Activated CD4-positive, CD25-positive, alpha-beta regulatory T cell treated with anti-CD3 and anti-CD28 coated beads, Interleukin-2, amount 50 U/mL, for 16 hours (primary cell): ENCODE data around the gene BTG2.
"Not testable (repeated sequence)": the region's sequence is repeated elsewhere in the genome, so short reads cannot be mapped to it uniquely, and the experiment has no call there.

ENCODE experiments used
- DNase-seq: peaks from one replicate; pipeline ENCODE4 v3.0.0-alpha.2; 2020; ENCODE audit warnings: low read depth, low spot score

BTG2 gene

GRCh38 chr1:203291201-203292096, 13.9 kb upstream of the BTG2 start:
- DNase-seq = no peak

DNA sequence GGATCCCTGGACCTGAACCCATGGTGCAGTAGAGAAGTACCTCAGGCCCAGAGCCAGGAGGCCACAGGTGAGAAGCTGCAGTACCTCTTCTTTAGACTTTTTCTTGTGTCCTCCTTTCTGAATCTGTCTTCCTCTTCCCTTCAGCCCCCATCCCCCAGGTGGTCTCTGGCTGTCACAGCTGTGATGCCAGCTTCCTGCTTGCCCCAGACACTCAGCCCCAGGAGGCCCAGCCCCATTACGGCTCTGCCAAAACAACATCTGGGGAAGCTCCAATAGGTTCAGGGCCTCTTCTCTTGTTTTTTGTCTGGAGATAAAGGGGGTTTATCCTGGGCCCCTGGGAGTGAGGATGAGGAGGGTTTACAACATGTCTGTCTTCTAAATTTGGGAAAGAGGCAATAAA, 9.5 kb upstream of the BTG2 start:
- no peak for DNase-seq

GRCh38 chr1:203296460-203297073, 8.8 kb upstream of the BTG2 start:
- DNase-seq = no peak

- no peak for DNase-seq
These were observed 6.2 kb upstream of the BTG2 start for GRCh38 chr1:203299169-203299568.

DNA sequence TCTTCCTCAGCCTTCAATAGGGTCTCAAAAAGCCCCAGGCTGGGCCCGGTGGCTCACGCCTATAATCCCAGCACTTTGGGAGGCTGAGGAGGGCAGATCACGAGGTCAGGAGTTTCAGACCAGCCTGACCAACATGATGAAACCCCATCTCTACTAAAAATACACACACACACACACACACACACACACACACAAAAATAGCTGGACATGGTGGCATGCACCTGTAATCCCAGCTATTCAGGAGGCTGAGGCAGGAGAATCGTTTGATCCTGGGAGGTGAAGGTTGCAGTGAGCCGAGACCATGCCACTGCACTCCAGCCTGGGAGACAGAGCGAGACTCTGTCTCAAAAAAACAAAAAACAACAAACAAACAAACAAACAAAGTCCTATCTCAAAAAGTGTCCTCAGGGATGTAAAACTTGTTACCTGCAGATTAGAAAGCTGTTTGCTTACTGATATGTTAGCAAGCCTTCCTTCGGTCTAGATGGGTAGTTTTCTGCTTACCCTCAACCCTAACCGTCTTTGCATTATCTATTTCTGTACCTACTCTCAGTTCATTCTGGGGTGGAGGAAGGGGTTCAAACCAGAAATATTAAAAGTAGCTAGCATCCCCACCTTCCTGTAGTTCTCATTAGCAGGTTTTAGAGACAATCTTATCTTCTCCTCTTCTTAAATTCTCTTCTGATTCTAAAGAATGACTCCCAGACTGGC, 5.4 kb upstream of the BTG2 start:
- DNase-seq = not testable (repeated sequence)

DNA sequence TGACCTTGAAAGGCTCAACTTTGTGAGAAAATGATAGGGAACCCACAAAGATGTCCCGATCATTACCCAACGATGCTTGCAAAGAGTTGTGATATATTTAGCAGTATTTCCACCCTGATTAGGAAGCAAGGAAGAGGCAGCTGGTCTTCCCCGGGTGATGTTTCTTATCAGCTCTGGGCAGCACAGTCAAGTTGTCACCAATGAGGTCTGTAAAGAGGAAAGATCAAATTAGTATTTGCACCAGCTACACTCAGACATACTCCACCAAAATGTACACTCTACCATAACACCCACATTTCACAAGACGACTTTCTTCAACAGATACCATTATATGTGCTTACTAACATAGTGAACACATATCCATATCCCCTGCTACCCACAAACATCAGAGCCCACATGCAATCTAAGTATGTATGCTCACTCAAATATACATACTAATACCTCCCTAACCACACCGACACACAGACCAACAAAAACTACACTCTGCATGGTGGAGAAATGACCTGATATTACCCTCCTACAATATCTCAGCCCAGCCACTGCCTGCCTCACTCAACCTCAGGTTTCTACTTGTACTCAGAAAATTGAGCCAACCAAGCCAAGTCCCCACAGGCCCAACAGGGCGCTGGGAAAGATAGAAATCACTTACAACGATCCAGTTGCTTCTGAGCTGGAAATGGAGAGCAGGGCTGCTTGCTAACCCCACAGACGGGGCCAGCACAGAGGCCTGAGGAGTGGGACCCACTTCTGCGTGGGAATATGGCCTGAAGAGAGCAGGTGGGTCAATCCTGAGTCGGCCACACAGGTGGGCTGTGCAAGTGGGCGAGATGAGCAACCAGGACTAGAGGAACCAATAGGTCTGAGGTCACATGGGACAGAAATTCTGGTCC, 4.6 kb upstream of the BTG2 start:
- DNase-seq = no peak

DNA sequence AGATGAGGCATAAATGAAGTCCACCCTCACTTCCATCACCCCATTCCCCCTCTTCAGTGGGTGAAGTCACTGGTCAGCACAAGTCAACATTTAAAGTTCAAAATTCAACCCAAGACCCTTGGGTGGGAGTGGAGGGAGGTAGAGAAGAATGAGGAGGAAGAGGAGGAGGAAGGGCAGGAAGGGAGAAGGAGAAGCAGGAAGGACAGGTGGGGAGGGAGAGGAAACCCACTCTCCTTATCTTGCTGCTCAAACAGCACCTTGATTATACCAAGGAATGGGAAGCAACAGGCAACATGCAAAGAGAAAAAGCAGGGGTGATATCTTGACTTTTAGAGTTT, 4.0 kb upstream of the BTG2 start:
- no peak for DNase-seq

DNA sequence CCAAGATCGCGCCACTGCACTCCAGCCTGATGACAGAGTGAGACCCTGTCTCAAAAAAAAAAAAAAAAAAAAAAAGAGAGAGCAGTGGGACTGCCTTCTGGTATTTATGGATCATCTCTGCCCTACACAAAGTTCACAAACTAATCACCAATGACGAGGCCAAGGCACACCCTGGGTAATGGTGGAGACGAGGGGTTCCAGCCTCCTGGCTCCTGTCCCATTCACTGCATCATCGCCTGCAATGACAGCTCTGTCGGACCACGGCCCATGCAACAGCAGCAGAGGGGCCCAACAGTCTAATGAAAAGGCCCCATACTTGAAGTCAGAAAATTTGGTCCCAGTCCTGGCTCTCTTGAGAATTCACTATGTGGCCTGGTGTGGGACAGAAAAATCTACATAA, 2.9 kb upstream of the BTG2 start:
- DNase-seq = no peak

- no peak for DNase-seq
These were observed 2.4 kb upstream of the BTG2 start for GRCh38 chr1:203302894-203303293.

DNA sequence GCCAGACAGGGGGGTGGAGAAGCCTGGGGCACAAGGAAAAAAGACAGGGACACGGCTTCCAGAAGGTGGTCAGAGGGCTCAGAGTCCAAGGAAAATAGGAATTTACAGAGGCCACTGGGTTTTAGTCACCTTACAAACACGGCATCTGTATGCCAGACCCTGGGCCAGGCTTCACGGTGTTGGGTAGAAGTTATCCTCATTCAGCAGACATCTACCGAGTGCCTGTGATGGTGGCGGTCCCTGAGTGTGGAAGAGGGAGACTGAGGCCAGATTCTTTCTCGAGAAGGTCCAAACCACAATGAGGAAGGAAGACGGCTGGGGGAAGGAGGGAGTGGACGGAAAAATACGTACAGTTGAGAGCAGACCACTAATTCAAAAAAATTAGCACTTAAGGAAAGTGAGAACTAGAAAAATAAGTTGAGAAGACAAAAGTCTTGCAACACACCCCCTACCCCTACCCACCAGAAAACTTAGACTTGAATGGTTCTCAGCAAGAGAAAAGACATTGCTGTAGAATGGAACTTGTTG, 864 bp upstream of the BTG2 start:
- DNase-seq = no peak

GRCh38 chr1:203305809-203306088, 430 bp downstream of the BTG2 start:
- DNase-seq = no peak

- no peak for DNase-seq
These were observed 1.0 kb downstream of the BTG2 start for GRCh38 chr1:203306089-203306964.

GRCh38 chr1:203306965-203307541, 1.7 kb downstream of the BTG2 start:
- no peak for DNase-seq

DNA sequence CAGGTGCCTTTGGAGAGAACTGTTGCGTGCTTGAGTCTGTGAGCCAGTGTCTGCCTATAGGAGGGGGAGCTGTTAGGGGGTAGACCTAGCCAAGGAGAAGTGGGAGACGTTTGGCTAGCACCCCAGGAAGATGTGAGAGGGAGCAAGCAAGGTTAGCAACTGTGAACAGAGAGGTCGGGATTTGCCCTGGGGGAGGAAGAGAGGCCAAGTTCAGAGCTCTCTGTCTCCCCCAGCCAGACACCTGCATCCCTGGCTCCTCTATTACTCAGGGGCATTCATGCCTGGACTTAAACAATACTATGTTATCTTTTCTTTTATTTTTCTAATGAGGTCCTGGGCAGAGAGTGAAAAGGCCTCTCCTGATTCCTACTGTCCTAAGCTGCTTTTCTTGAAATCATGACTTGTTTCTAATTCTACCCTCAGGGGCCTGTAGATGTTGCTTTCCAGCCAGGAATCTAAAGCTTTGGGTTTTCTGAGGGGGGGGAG, 2.4 kb downstream of the BTG2 start:
- no peak for DNase-seq

- DNase-seq = no peak
These were observed 3.1 kb downstream of the BTG2 start for GRCh38 chr1:203308328-203308922.

- no peak for DNase-seq
These were observed 3.6 kb downstream of the BTG2 start for GRCh38 chr1:203308923-203309331.

DNA sequence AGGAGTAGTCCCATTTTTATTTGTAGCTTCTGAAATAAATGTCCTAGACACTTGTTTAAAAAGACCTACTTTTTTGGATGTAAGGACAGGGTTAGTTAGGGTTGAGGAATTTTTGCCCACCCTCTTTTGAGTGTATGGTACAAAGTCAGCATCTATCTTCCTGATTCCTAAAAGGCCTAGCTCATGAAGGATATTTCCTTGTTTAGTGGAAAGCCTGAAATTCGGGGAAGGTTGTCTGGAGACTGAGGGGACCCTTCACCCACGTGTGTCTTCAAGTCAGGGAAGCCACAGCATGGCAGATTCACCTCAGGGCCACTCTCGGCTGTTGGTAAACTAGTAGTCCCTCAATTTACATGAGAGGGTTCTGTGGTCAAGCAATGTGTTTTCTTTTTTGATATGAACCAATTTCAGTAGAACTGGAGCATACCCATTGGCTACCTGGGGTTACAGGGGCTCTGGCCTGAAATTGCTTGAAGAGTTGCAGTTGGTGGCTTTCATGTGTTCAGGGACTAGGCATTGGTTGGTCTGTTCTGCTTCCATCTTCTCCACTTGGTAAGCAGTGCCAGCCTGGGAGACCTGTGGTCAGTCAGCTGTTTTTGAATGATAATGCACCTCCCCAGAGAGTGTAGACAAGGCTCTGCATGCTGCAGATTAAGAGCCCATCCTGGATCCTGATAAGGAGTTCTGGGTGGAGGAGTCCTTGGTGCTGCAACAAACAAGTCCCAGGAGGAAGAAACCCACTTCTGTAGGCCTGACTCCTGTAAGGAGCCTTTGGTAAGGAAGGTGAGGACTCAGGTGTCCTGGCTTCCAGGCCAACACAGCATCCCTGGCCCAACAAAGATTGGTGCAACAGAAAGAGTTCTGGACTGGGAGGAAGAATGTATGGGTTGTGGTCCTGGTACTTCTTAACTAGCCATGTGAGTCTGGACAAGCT, 6.3 kb downstream of the BTG2 start:
- no peak for DNase-seq

- DNase-seq = not testable (repeated sequence)
These were observed 8.9 kb downstream of the BTG2 start for GRCh38 chr1:203314025-203314759.
